GM13976 (cell line): Measurements from ENCODE around the gene MITF.

Experiments
- DNase-seq: peaks from one replicate; pipeline ENCODE4 v3.0.0; 2012; ENCODE audit warnings: low spot score
- in situ Hi-C: fragments of 300-500 bp; cut with MboI; formaldehyde crosslinking; loops from one replicate; pipeline ENCODE4 v1.12.0; 2022; ENCODE audit warnings: low sequenced_read_pairs, mixed read lengths, inconsistent platforms; ENCODE audit not compliant: unreplicated experiment
- TF ChIP-seq, protein P1 (sequence below): IDR thresholded peaks from 2 replicates; pipeline ENCODE4 v1.5.1; 2012; ENCODE audit warnings: borderline replicate concordance, mild to moderate bottlenecking; ENCODE audit not compliant: insufficient read depth; ENCODE audit errors: extremely low read depth, missing control alignments, control extremely low read depth

MITF gene

DNA sequence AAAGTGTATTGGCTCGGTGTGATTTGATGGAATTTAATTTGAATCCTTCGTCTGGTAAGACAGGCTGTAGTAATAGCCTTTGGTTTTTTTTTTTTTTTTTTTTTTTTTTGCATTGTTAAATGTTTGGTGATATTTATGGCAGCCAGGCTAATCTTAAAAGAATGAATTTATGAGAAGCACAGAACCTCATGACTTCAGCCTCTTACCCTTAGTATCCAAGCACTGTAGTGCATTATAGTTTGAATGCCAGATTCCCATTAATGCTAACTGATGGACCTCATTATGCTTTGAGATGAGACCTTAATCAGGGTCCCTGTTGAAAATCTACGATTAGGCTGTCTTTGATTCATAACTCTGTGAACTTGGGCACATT, 149.7 kb downstream of the MITF start:
- TF ChIP-seq, protein P1, sequence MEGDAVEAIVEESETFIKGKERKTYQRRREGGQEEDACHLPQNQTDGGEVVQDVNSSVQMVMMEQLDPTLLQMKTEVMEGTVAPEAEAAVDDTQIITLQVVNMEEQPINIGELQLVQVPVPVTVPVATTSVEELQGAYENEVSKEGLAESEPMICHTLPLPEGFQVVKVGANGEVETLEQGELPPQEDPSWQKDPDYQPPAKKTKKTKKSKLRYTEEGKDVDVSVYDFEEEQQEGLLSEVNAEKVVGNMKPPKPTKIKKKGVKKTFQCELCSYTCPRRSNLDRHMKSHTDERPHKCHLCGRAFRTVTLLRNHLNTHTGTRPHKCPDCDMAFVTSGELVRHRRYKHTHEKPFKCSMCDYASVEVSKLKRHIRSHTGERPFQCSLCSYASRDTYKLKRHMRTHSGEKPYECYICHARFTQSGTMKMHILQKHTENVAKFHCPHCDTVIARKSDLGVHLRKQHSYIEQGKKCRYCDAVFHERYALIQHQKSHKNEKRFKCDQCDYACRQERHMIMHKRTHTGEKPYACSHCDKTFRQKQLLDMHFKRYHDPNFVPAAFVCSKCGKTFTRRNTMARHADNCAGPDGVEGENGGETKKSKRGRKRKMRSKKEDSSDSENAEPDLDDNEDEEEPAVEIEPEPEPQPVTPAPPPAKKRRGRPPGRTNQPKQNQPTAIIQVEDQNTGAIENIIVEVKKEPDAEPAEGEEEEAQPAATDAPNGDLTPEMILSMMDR, result no peak
- in situ Hi-C loops, result no loop called here
- no peak for DNase-seq

DNA sequence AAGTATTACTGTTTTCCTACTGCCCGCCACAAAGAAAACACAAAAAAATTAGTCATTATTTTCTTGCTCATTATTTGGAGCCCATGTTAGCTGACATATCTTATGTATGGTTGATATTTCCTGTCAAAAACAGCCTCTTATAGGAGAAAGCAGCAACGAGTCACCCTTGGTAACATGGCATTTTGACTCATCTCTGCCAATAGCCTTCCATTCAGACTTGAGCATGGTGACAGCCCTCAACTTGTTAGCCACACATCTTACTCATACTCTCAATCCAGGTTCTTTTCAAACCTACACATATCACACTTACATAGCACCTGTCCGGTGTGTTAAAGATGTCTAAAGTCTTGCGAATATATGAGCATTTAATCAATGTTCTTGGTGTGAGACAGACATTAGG, 150.8 kb downstream of the MITF start:
- DNase-seq, result no peak
- in situ Hi-C loops, result no loop called here
- TF ChIP-seq, protein P1, result no peak

DNA sequence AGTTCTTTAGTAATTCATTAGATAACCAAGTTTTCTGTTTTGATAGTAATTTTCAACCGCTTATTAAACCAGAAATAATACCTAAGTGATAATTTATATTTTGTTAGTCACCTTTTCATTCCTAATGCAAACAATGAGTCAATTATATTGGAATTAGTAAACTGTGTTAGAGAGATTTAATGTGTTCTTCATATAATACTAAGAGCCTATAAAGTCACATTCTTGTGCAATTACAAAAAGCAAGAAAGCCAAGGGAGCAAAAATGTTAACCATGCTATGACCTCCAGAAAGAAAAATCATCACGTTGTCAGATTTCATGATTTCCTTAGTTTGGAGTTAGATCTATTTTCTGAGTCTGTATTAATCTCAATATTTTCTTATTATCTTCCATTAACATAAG, 151.4 kb downstream of the MITF start:
- DNase-seq, result no peak
- in situ Hi-C loops, result no loop called here
- TF ChIP-seq, protein P1, result no peak

DNA sequence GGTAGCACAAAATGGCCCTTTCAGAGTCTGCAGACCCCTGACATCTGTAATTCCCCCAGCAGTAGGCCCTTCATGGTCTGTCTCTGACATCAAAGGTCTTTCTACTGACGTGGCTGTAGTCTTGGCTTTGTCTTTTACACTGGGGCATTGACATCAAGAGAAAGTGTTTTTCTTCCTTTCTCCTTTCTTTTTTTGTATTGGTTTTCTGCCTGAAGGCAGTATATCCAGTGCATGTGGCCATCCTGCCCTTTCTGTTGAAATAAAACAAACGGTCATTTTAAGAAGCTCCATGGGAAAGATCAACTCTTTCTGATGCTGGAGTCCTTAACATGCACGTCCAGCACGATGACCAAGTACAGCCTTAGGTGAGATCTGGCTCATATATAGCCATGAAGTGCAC, 153.4 kb downstream of the MITF start:
- TF ChIP-seq, protein P1, result no peak
- in situ Hi-C loops, result no loop called here
- no peak for DNase-seq

DNA sequence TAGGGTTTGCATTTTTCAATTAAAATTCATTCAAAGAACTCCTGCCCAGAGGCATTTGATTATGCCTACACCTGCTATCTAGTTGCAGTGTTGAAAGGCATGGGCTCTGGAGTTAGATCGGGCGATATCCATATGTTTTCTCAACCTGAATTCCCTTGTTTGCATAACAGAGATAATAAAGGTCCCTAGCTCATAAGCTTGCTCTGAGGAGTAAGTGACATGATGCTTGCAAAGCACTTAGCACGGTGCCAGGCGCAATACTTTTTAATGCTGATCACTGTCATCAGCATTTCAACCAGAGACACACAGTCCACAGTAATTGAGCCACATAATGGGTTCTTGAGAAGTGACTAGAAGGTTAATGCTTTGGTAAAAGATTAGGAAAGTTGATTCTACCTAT, 154.0 kb downstream of the MITF start:
- in situ Hi-C loops, result no loop called here

DNA sequence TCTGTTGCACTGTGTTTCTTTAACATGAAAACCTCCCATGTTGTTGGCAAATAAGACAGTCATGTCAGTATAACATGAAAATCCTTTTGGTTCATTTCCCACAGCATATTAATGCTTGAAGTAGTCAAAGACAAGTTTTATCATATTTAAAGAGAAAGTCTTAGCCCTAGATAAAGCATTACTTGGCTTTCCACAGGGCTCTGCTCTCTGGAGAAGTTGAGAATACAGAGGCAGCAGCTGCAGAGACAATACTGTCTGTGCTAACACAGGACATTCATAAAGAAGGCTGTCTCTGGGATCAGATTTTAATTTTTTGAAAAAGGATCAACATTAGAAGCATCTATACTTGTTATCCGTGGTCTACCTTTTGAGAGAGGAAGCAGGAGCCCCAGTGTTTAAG, 156.8 kb downstream of the MITF start:
- in situ Hi-C loops, result no loop called here
- TF ChIP-seq, protein P1, result no peak
- DNase-seq, result no peak

More for the DNA sequence above, 154.0 kb downstream of the MITF start:
- TF ChIP-seq, protein P1, result no peak
- DNase-seq, result no peak

DNA sequence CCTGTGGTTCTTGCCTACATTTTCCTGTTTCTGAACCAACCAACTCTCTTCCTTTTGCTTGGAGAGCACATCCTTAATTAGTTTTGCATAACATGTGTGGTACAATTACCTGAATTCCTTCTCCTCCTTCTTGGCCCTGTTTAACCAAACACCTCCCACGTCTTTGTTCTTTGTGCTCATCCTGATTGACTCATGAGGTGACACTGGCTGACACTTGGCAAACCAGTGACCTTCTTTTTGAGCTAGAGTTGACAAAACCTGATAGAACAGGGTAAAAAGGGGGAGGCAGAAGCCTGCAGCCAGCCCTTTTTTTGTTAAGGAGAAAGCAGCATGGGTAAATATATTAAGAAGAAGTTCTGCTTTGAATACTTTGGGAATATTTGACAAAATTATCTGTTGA, 161.1 kb downstream of the MITF start:
- TF ChIP-seq, protein P1, result no peak
- no peak for DNase-seq
- in situ Hi-C loops, result no loop called here
